Activated CD4-positive, alpha-beta memory T cell treated with anti-CD3 and anti-CD28 coated beads, Interleukin-2, amount 10 ng/mL, durations not matched to agents 7 days and 5 days (primary cell): ENCODE data around the gene C14orf93. TPM values are rescaled to one million over a fixed set of nuclear protein-coding genes. Genes with fewer than 3 reads are reported as not detected.
A peak's percentile ranks its signal among the peaks of the same experiment; 100 is the strongest.

ENCODE experiments used
- CTCF ChIA-PET: fragments of 350-600 bp; sonication (Branson Sonifier 250); formaldehyde crosslinking; loops from one replicate; lab custom pipeline; 2021; ENCODE audit warnings: antibody characterized with exemption, inconsistent platforms; lab: Charles Lee
- POLR2A ChIA-PET: fragments of 350-600 bp; sonication (Branson Sonifier 250); formaldehyde crosslinking; loops from one replicate; lab custom pipeline; 2021; ENCODE audit warnings: antibody characterized with exemption; lab: Charles Lee
- DNase-seq: peaks from one replicate; pipeline ENCODE4 v3.0.0-alpha.2; 2020
- H3K27ac Mint-ChIP-seq: one replicate; pipeline ENCODE4 v1.8.0; 2021; ENCODE audit warnings: mild to moderate bottlenecking, mixed read lengths
- H3K27me3 Mint-ChIP-seq: one replicate; pipeline ENCODE4 v1.8.0; 2021; ENCODE audit warnings: mixed read lengths
- H3K36me3 Mint-ChIP-seq: one replicate; pipeline ENCODE4 v1.8.0; 2021; ENCODE audit warnings: low read depth, mixed read lengths
- H3K4me1 Mint-ChIP-seq: one replicate; pipeline ENCODE4 v1.8.0; 2021; ENCODE audit warnings: mixed read lengths
- H3K4me3 Mint-ChIP-seq: one replicate; pipeline ENCODE4 v1.8.0; 2021; ENCODE audit warnings: mild to moderate bottlenecking, mixed read lengths
- H3K9me3 Mint-ChIP-seq: one replicate; pipeline ENCODE4 v1.8.0; 2021; ENCODE audit warnings: mixed read lengths
- total RNA-seq, 2 experiments: library from RNA; stranded (reverse); gene quantifications; one replicate each; pipeline ENCODE4 v1.2.3, GENCODE V29; 2021

Gene C14orf93
- 10 to 100 TPM in 1 of 2 experiments, 1 to 10 TPM in 1; 9.4 to 10.4 TPM for total RNA-seq

GRCh38 chr14:23009939-23010726 is at the start of gene C14orf93:
Gene C14orf93 (minus strand): TSS chr14:23010143. CDS start chr14:22999023, 11,120 bp downstream.
- ChIA-PET CTCF (interaction anchor here (0.7 to 1.2 kb wide), 5 partner anchors 14 to 59 kb away, joined by 3 to 6 read pairs (median 4); no protein-coding TSS in a partner anchor), POLR2A (interaction anchor here (1.1 to 1.2 kb wide), 2 partner anchors 11 to 14 kb away, joined by 3 to 4 read pairs; no protein-coding TSS in a partner anchor)

DNA sequence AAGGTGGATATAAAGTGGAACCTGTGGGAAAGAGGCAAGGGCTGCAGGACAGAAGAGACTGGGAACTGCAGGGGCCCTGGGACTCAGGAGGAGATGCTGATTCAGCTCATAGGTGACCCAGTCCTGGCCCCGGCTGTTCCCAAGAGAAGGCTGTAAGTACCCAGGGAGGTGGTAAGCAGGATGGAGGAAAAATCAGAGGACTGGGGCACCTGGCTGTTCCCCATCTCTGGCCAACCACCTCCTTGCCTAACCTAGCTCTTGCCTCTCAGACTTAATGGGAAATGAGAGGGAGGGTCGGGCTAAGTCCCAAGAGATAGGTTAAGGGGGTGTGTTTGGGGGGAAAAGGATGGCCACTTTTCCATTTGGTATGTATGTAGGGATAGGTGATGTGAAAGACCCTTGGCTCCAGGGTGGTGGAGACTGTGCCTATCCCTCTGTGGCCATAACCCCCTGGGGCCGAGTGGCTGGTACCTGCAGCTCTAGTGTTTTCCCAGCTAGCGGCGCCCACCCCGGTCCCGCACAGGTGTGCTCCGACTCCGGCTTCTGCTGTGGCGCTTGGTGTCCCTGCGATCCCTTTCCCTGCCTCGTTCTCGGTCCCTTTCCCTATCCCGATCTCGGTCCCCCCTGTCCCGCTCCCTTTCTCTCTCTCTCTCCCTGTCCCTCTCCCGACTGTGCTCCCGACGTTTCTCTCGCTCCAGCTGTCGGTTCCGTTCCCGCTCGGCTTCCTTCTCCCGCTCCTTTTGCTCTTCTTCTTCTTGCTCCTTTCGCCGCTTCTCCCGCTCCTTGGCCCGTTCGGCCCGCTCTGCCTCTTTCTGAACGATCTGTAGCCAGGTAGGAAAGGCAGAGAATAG is 48.9 kb upstream of the C14orf93 start:
- Mint-ChIP-seq H3K27me3 (peaks cover 8% of the 10 kb centered on the region), H3K4me1 (peaks cover 17% of the 10 kb centered on the region), H3K36me3 (peaks cover 47% of the 10 kb centered on the region), H3K4me3 (no peak overlapping the region), H3K27ac (no peak overlapping the region), H3K9me3 (no peaks in the 10 kb centered on the region)
- ChIA-PET CTCF (interaction anchor here (0.6 to 12.5 kb wide), 33 partner anchors 8 to 837 kb away, joined by 3 to 332 read pairs (median 5); partner anchors contain the start of genes ACIN1, AJUBA, C14orf119 and HAUS4), POLR2A (interaction anchor here (0.6 to 3.6 kb wide), 14 partner anchors 10 to 140 kb away, joined by 3 to 37 read pairs (median 8); partner anchors contain the start of genes ACIN1, AJUBA, C14orf119 and HAUS4)
- DNase-seq, result no peak

More at GRCh38 chr14:23009939-23010726, at the start of gene C14orf93:
- Mint-ChIP-seq H3K36me3 (peaks cover 2% of the 10 kb centered on the region), H3K27me3 (no peaks in the 10 kb centered on the region), H3K4me1 (peaks cover 47% of the 10 kb centered on the region), H3K27ac (peak within 1 kb of the TSS; percentile 94), H3K9me3 (no peaks in the 10 kb centered on the region), H3K4me3 (peak within 1 kb of the TSS; percentile 95)
- peak; percentile 86 for DNase-seq

- POLR2A ChIA-PET, result interaction anchor here (0.8 to 3.6 kb wide), 16 partner anchors 11 to 139 kb away, joined by 3 to 37 read pairs (median 6); partner anchors contain the start of genes ACIN1, AJUBA, C14orf119 and HAUS4
- Mint-ChIP-seq H3K27ac (peak overlapping the region; percentile 58), H3K4me1 (peaks cover 17% of the 10 kb centered on the region), H3K9me3 (no peaks in the 10 kb centered on the region), H3K36me3 (peaks cover 39% of the 10 kb centered on the region), H3K4me3 (peak overlapping the region; percentile 77), H3K27me3 (peaks cover 8% of the 10 kb centered on the region)
- CTCF ChIA-PET, result interaction anchor here (0.6 to 12.5 kb wide), 39 partner anchors 9 to 1140 kb away, joined by 3 to 332 read pairs (median 4); partner anchors contain the start of genes ACIN1, AJUBA, C14orf119 and HAUS4
- peak; percentile 89 for DNase-seq
These were observed 48.1 kb upstream of the C14orf93 start for GRCh38 chr14:23057757-23058653.

- peaks cover 8% of the 10 kb centered on the region for H3K27me3 Mint-ChIP-seq
- H3K36me3 Mint-ChIP-seq, result peaks cover 30% of the 10 kb centered on the region
- CTCF ChIA-PET, result interaction anchor here (0.6 to 12.5 kb wide), 43 partner anchors 9 to 1141 kb away, joined by 3 to 332 read pairs (median 5); partner anchors contain the start of genes ACIN1, AJUBA, C14orf119 and HAUS4
- POLR2A ChIA-PET, result interaction anchor here (0.8 to 3.6 kb wide), 17 partner anchors 12 to 138 kb away, joined by 3 to 37 read pairs (median 6); partner anchors contain the start of genes ACIN1, AJUBA, C14orf119 and HAUS4
- H3K4me3 Mint-ChIP-seq, result peak within 1 kb of the TSS; percentile 77
- H3K27ac Mint-ChIP-seq, result peak within 1 kb of the TSS; percentile 58
- no peaks in the 10 kb centered on the region for H3K9me3 Mint-ChIP-seq
- peaks cover 17% of the 10 kb centered on the region for H3K4me1 Mint-ChIP-seq
- peak; percentile 76 for DNase-seq
These were observed 47.2 kb upstream of the C14orf93 start, which contains the start of gene CDH24 for GRCh38 chr14:23056956-23057756. Gene CDH24 (minus strand): TSS chr14:23057520. CDS start chr14:23055733, 1,787 bp downstream.

DNA sequence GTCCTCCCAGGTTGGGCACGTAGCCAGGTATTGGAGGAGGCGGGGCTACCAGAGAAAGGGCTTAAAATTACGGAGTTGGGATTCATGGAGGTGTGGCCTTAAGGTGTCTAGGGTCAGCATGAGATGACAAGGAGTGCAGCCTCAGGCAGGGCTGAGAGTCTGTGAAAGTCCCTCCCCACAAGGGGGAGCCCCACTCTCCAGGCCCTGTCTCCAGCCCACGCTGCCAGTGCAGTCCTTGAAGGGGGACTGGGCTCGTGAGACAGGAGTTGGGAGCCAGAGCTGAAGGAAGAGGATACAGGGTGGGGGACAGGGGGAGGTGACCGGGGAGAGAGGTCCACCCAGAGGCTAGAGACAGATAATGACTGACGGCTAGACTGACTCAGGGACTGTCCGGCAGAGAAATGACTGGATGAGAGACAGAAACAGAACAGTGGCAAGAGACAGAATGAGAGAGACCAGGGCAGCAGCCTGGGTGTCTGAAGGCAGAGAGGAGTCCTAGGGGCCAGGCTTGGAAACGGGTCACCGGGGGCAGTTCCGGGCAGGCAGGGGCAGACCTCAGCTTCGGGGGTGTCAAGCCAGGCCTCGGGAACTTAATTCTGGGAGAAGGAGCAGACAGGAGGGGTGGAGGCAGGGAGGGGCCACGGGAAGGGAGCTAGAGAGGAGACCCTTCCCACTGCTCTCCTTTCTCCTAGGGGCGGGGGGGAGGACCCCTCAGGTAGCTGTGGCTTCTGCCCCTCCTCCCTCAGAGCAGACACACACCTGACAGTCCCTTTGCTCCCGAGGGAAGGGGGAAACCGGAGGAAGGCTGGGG is 46.4 kb upstream of the C14orf93 start:
- POLR2A ChIA-PET, result interaction anchor here (1.3 kb wide), 1 partner anchor 50 kb away, joined by 3 read pairs; no protein-coding TSS in a partner anchor

DNA sequence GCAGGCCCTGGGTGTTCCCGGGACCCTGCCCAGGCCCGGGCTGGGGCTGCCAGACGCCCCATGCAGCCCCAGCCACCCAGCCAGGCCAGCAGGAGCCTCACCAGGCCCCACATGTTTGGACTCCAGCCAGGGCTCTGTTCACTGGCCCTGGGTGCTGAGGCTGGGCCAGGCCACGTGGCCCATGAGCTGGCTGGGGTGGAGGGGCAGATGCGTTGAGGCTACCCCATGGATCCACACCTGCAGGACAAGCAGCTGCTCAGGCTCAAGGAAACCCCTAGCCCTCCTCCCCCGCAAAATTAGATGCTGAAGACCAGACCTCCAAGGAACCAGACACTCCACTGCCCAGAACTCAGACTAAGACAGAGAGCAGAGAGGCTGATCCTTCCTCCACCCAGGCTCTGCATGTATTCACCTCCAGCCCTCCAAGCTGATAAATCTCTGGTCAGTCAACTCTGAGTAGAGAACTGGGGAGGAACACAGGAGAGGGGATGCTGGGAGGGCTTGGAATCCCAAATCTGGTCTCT is 45.7 kb upstream of the C14orf93 start:
- H3K9me3 Mint-ChIP-seq, result no peaks in the 10 kb centered on the region
- H3K4me1 Mint-ChIP-seq, result peaks cover 17% of the 10 kb centered on the region
- ChIA-PET POLR2A (interaction anchor here (0.8 to 1.3 kb wide), 3 partner anchors 49 to 69 kb away, joined by 3 read pairs; no protein-coding TSS in a partner anchor), CTCF (interaction anchor here (1.4 to 12.5 kb wide), 8 partner anchors 13 to 83 kb away, joined by 4 to 332 read pairs (median 10); partner anchors contain the start of genes AJUBA and PSMB11)
- DNase-seq, result no peak
- peaks cover 21% of the 10 kb centered on the region for H3K36me3 Mint-ChIP-seq
- no peak overlapping the region for H3K27ac Mint-ChIP-seq
- H3K4me3 Mint-ChIP-seq, result peak overlapping the region; percentile 71
- H3K27me3 Mint-ChIP-seq, result peaks cover 8% of the 10 kb centered on the region

More for the DNA sequence above, 46.4 kb upstream of the C14orf93 start:
- H3K4me3 Mint-ChIP-seq, result peak overlapping the region; percentile 71
- H3K4me1 Mint-ChIP-seq, result peaks cover 17% of the 10 kb centered on the region
- peaks cover 27% of the 10 kb centered on the region for H3K36me3 Mint-ChIP-seq
- H3K27me3 Mint-ChIP-seq, result peaks cover 8% of the 10 kb centered on the region
- CTCF ChIA-PET, result interaction anchor here (0.6 to 12.5 kb wide), 12 partner anchors 13 to 503 kb away, joined by 3 to 332 read pairs (median 7); partner anchors contain the start of genes AJUBA and PSMB11
- DNase-seq, result peak; percentile 71
- no peak overlapping the region for H3K27ac Mint-ChIP-seq
- no peaks in the 10 kb centered on the region for H3K9me3 Mint-ChIP-seq

GRCh38 chr14:23055147-23055550 is 45.2 kb upstream of the C14orf93 start:
- no peaks in the 10 kb centered on the region for H3K9me3 Mint-ChIP-seq

GRCh38 chr14:23054000-23054811 is 44.3 kb upstream of the C14orf93 start:
- POLR2A ChIA-PET, result interaction anchor here (1.2 kb wide), 1 partner anchor 67 kb away, joined by 3 read pairs; no protein-coding TSS in a partner anchor
- Mint-ChIP-seq H3K4me1 (peaks cover 17% of the 10 kb centered on the region), H3K27me3 (peaks cover 8% of the 10 kb centered on the region), H3K4me3 (no peak overlapping the region), H3K9me3 (no peaks in the 10 kb centered on the region), H3K27ac (no peak overlapping the region), H3K36me3 (peaks cover 9% of the 10 kb centered on the region)
- CTCF ChIA-PET, result interaction anchor here (0.7 to 12.5 kb wide), 8 partner anchors 14 to 81 kb away, joined by 3 to 332 read pairs (median 7); partner anchors contain the start of gene AJUBA
- no peak for DNase-seq

More at GRCh38 chr14:23055147-23055550, 45.2 kb upstream of the C14orf93 start:
- peaks cover 17% of the 10 kb centered on the region for H3K36me3 Mint-ChIP-seq
- CTCF ChIA-PET, result interaction anchor here (0.6 to 12.5 kb wide), 10 partner anchors 13 to 115 kb away, joined by 3 to 332 read pairs (median 7); partner anchors contain the start of genes AJUBA and PSMB11
- H3K27ac Mint-ChIP-seq, result no peak overlapping the region
- no peak for DNase-seq
- POLR2A ChIA-PET, result interaction anchor here (0.8 to 1.2 kb wide), 2 partner anchors 61 to 68 kb away, joined by 3 read pairs; no protein-coding TSS in a partner anchor
- H3K4me3 Mint-ChIP-seq, result no peak overlapping the region
- peaks cover 17% of the 10 kb centered on the region for H3K4me1 Mint-ChIP-seq
- H3K27me3 Mint-ChIP-seq, result peaks cover 8% of the 10 kb centered on the region

DNA sequence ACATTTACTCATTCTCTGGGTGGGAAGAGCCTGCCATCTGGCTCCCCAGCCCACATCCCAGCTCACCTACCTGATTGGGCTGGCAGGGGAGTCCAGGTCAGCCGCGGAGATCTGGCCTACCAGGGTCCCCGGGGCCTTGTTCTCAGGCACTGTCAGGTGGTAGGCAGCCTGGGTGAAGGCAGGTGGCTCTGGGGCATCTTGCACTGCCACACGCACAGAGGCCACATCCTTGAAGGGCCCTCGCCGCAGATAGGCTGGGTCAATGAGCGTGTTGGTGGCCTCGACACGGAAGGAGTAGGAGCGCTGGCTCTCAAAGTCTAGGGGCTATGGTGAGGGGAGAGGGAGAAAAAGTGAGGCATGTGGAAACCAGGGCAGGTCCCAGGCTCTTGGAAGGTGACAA is 43.5 kb upstream of the C14orf93 start:
- Mint-ChIP-seq H3K27me3 (peaks cover 8% of the 10 kb centered on the region), H3K27ac (no peak overlapping the region)
- CTCF ChIA-PET, result interaction anchor here (0.9 to 12.5 kb wide), 5 partner anchors 37 to 80 kb away, joined by 3 to 332 read pairs (median 10); partner anchors contain the start of gene AJUBA

More for the DNA sequence above, 43.5 kb upstream of the C14orf93 start:
- Mint-ChIP-seq H3K9me3 (no peaks in the 10 kb centered on the region), H3K4me3 (no peak overlapping the region), H3K4me1 (peaks cover 17% of the 10 kb centered on the region), H3K36me3 (peaks cover 4% of the 10 kb centered on the region)
- no peak for DNase-seq
- POLR2A ChIA-PET, result no interaction called here
